Tibial nerve (tissue), 4 donors: ENCODE results near the gene TNIP2. TPM values are rescaled to one million over a fixed set of nuclear protein-coding genes. Genes with fewer than 3 reads are reported as not detected.

Source experiments
- DNase-seq, 2 donors: peaks; one replicate each; pipeline ENCODE4 v3.0.0-alpha.2; 2019; ENCODE audit warnings: low spot score in 2 of 2
- H3K27ac ChIP-seq, 4 donors: fragments of 200-600 bp; sonication (generic) in 3 of 4; one replicate each; pipeline ENCODE4 v1.5.1; 2017 to 2019; ENCODE audit warnings: mild to moderate bottlenecking in 1 of 4
- H3K27me3 ChIP-seq, 2 donors: fragments of 200-600 bp; sonication (generic) in 1 of 2; one replicate each; pipeline versions ENCODE4 v1.5.1 to v1.6.0; 2017 to 2019
- H3K36me3 ChIP-seq, 3 donors: fragments of 200-600 bp; sonication (generic); one replicate each; pipeline ENCODE4 v1.5.1; 2018 to 2019
- H3K4me1 ChIP-seq, 4 donors: fragments of 200-600 bp; sonication (generic) in 3 of 4; one replicate each; pipeline ENCODE4 v1.5.1; 2017 to 2019
- H3K4me3 ChIP-seq, 4 donors: fragments of 200-600 bp; sonication (generic) in 3 of 4; one replicate each; pipeline ENCODE4 v1.5.1; 2017 to 2019; ENCODE audit warnings: mild to moderate bottlenecking in 1 of 4, moderate library complexity in 1 of 4
- H3K9me3 ChIP-seq, 4 donors: fragments of 200-600 bp; sonication (generic) in 3 of 4; one replicate each; pipeline ENCODE4 v1.5.1; 2017 to 2019
- CTCF ChIP-seq, 5 experiments: fragments of 200-600 bp in 3 of 5; fragments of 450-650 bp in 2 of 5; sonication (generic) in 3 of 5; IDR thresholded peaks; one replicate each; pipeline ENCODE4 v1.5.1; 2016 to 2019; ENCODE audit warnings: antibody characterized with exemption in 5 of 5, mild to moderate bottlenecking in 3 of 5, moderate library complexity in 2 of 5
- EP300 ChIP-seq, 2 donors: sonication (generic); formaldehyde crosslinking; IDR thresholded peaks; one replicate each; pipeline ENCODE4 v1.6.1; 2017; ENCODE audit warnings: antibody characterized with exemption in 2 of 2, mild to moderate bottlenecking in 1 of 2
- POLR2A ChIP-seq, 2 donors: fragments of 450-650 bp; IDR thresholded peaks; one replicate each; pipeline ENCODE4 v1.6.1; 2017; ENCODE audit warnings: antibody characterized with exemption in 2 of 2, mild to moderate bottlenecking in 2 of 2, moderate library complexity in 2 of 2
- WGBS, 2 donors: methylation state at CpG; one replicate each; pipeline ENCODE4 v1.1.5; 2018; 5-methylcytosine and 5-hydroxymethylcytosine counted together
- total RNA-seq, 4 donors: library from RNA; depleted of rRNA; stranded (reverse); fragments of >200 nt; gene quantifications; one replicate each; pipeline ENCODE4 v1.1.0, GENCODE V29; 2016

Gene TNIP2
- total RNA-seq = 100 to 1,000 TPM in 1 of 4 donors, 10 to 100 TPM in 3; 78.3 to 110 (median 89.3) TPM

GRCh38 chr4:2755821-2756690 lies at the start of gene TNIP2:
TSS of gene TNIP2 (minus strand) at chr4:2756336. CDS start at chr4:2756289, 47 bp downstream.
- TF ChIP-seq POLR2A (IDR thresholded peaks at IDR 0.05) (peak; percentile 10 to 55), EP300 (IDR thresholded peaks at IDR 0.05) (peak in 1 of 2 donors; percentile 28), CTCF (IDR thresholded peaks at IDR 0.05) (peak; percentile 25 to 74 (median 38))
- DNase-seq = peak; percentile 71 to 79
- Histone ChIP-seq H3K4me1 (peaks cover 0 to 45% (median 11%) of the 10 kb centered on the region in 4 donors), H3K9me3 (no peaks in the 10 kb centered on the region), H3K4me3 (peak within 1 kb of the TSS; percentile 69 to 86 (median 78)), H3K36me3 (peaks cover 0 to 11% (median 0%) of the 10 kb centered on the region in 3 donors), H3K27ac (peak within 1 kb of the TSS; percentile 32 to 93 (median 86)), H3K27me3 (no peaks in the 10 kb centered on the region)
- WGBS, 2 donors = 0 to 1% methylated on average over 7 to 48 of the region's 96 CpGs

- WGBS, 2 donors = 72 to 78% methylated on average over 8 to 12 of the region's 13 CpGs
- no peak for DNase-seq
- H3K4me3 ChIP-seq = no peak overlapping the region
- peaks cover 6 to 94% (median 90%) of the 10 kb centered on the region in 4 donors for H3K4me1 ChIP-seq
- TF ChIP-seq CTCF (IDR thresholded peaks at IDR 0.05) (no peak), POLR2A (IDR thresholded peaks at IDR 0.05) (no peak), EP300 (IDR thresholded peaks at IDR 0.05) (no peak)
- no peaks in the 10 kb centered on the region for H3K27me3 ChIP-seq
- peaks cover 0 to 3% (median 0%) of the 10 kb centered on the region in 3 donors for H3K36me3 ChIP-seq
- H3K9me3 ChIP-seq = no peaks in the 10 kb centered on the region
- H3K27ac ChIP-seq = peak overlapping the region; percentile 28 to 81 (median 75)
Measured at GRCh38 chr4:2804973-2805501, 48.9 kb upstream of the TNIP2 start.

GRCh38 chr4:2804449-2804972 lies 48.4 kb upstream of the TNIP2 start:
- DNase-seq = no peak
- H3K9me3 ChIP-seq = no peaks in the 10 kb centered on the region
- peaks cover 0 to 3% (median 0%) of the 10 kb centered on the region in 3 donors for H3K36me3 ChIP-seq
- H3K27me3 ChIP-seq = no peaks in the 10 kb centered on the region
- peak overlapping the region; percentile 8 to 81 (median 75) for H3K27ac ChIP-seq
- no peak for TF ChIP-seq EP300 (IDR thresholded peaks at IDR 0.05)
- TF ChIP-seq POLR2A (IDR thresholded peaks at IDR 0.05) = no peak
- TF ChIP-seq CTCF (IDR thresholded peaks at IDR 0.05) = no peak
- no peak overlapping the region for H3K4me3 ChIP-seq
- peaks cover 6 to 94% (median 91%) of the 10 kb centered on the region in 4 donors for H3K4me1 ChIP-seq
- WGBS, 2 donors = 81 to 83% methylated on average over 4 to 10 of the region's 10 CpGs

GRCh38 chr4:2803624-2804448 lies 47.7 kb upstream of the TNIP2 start:
- no peak for DNase-seq
- Histone ChIP-seq H3K9me3 (no peaks in the 10 kb centered on the region), H3K27ac (peak overlapping the region; percentile 8 to 81 (median 75)), H3K36me3 (peaks cover 0 to 3% (median 0%) of the 10 kb centered on the region in 3 donors), H3K4me3 (no peak overlapping the region), H3K27me3 (no peaks in the 10 kb centered on the region), H3K4me1 (peaks cover 6 to 96% (median 93%) of the 10 kb centered on the region in 4 donors)
- TF ChIP-seq EP300 (IDR thresholded peaks at IDR 0.05) (peak in 1 of 2 donors; percentile 45), CTCF (IDR thresholded peaks at IDR 0.05) (no peak)
- WGBS, 2 donors = 79 to 83% methylated on average over 19 to 20 of the region's 20 CpGs
